Heart left ventricle (tissue), 13 donors: ENCODE data around the gene AJM1.
"Not testable (repeated sequence)": the region's sequence is repeated elsewhere in the genome, so short reads cannot be mapped to it uniquely, and the experiment has no call there.

ENCODE experiments used
- CTCF ChIP-seq, 12 donors: fragments of 200-600 bp; sonication (generic) in 4 of 12; IDR thresholded peaks; one replicate each; pipeline versions ENCODE4 v1.5.0 to v1.8.0; 2018 to 2022; ENCODE audit warnings: antibody characterized with exemption in 12 of 12, mild to moderate bottlenecking in 5 of 12
- POLR2A ChIP-seq, 2 donors: fragments of 450-650 bp; IDR thresholded peaks; one replicate each; pipeline ENCODE4 v1.6.1; 2017; ENCODE audit warnings: antibody characterized with exemption in 2 of 2, mild to moderate bottlenecking in 2 of 2, moderate library complexity in 2 of 2
- donor health status: ischemic (EF 13 %, LVEDD 7.1; RV severe dilation, severe dysfunction).
- donor health status: DM: no; HTN: yes; CAD: no.
- donor health status: DM: no; HTN: no; CAD: no.
- donor health status: ischemic (EF 25% LVEDD 6.9; RV normal size, moderate dysfunction).
- donor health status: ischemic (EF 25% LVEDD 5.7; RV mildly dilated, moderate dysfunction).
- donor health status: ischemic (EF 35%, LVEDD 5.7; RV mildly dilated, moderate dysfunction).
- donor health status: nonischemic (EF 11% LVEDD 7.7; RV severe dilation, severe dysfunction).
- donor health status: DM: yes; HTN: yes; CAD: no.
- donor health status: PGD.
- donor health status: ischemic (EF 29% LVEDD 5.4; RV normal size, mild dysfunction).
- donor health status: nonischemic (EF 23%, LVEDD 6.1; RV moderate dilation, normal function).

- TF ChIP-seq CTCF, POLR2A (IDR thresholded peaks at IDR 0.05): not testable (repeated sequence)
These were observed 27.3 kb downstream of the AJM1 start for GRCh38 chr9:136869611-136870010.
